ENCODE data around the gene TTC38. TPM values are rescaled to one million over a fixed set of nuclear protein-coding genes. Genes with fewer than 3 reads are reported as not detected.
"Not testable (repeated sequence)": the region's sequence is repeated elsewhere in the genome, so short reads cannot be mapped to it uniquely, and the experiment has no call there.

The TTC38 gene
- polyA plus RNA-seq, 2 donors, result 6.7 to 9.5 TPM

- WGBS, 2 donors, result 94 to 95% methylated on average over 13 of the region's 13 CpGs
- no peak overlapping the region for H3K4me3 ChIP-seq (ENCODE audit: low read depth in 1 of 2, low read length in 2 of 2)
- H3K36me3 ChIP-seq (ENCODE audit: control insufficient read depth in 2 of 2, insufficient read depth in 2 of 2, low read length in 1 of 2), result no peaks in the 10 kb centered on the region
- no peak overlapping the region for H3K27ac ChIP-seq (ENCODE audit: low read depth in 2 of 2, low read length in 1 of 2)
- H3K27me3 ChIP-seq (ENCODE audit: control insufficient read depth in 1 of 2, insufficient read depth in 2 of 2, low read length in 2 of 2), result no peaks in the 10 kb centered on the region
- H3K9me3 ChIP-seq (ENCODE audit: control insufficient read depth in 2 of 2, insufficient read depth in 1 of 2, low read depth in 1 of 2, low read length in 1 of 2), result no peaks in the 10 kb centered on the region
- H3K4me1 ChIP-seq (ENCODE audit: control insufficient read depth in 2 of 2, insufficient read depth in 2 of 2, low read length in 1 of 2), result peaks cover 3 to 7% of the 10 kb centered on the region in 2 donors
These were observed 31.3 kb downstream of the TTC38 start for GRCh38 chr22:46299101-46299500.

- no peaks in the 10 kb centered on the region for H3K36me3 ChIP-seq (ENCODE audit: control insufficient read depth in 2 of 2, insufficient read depth in 2 of 2, low read length in 1 of 2)
- peaks cover 3 to 7% of the 10 kb centered on the region in 2 donors for H3K4me1 ChIP-seq (ENCODE audit: control insufficient read depth in 2 of 2, insufficient read depth in 2 of 2, low read length in 1 of 2)
- H3K9me3 ChIP-seq (ENCODE audit: control insufficient read depth in 2 of 2, insufficient read depth in 1 of 2, low read depth in 1 of 2, low read length in 1 of 2), result no peaks in the 10 kb centered on the region
- no peak overlapping the region for H3K27ac ChIP-seq (ENCODE audit: low read depth in 2 of 2, low read length in 1 of 2)
- WGBS, 2 donors, result 95 to 97% methylated on average over 7 of the region's 7 CpGs
- H3K4me3 ChIP-seq (ENCODE audit: low read depth in 1 of 2, low read length in 2 of 2), result no peak overlapping the region
- no peaks in the 10 kb centered on the region for H3K27me3 ChIP-seq (ENCODE audit: control insufficient read depth in 1 of 2, insufficient read depth in 2 of 2, low read length in 2 of 2)
These were observed 32.7 kb downstream of the TTC38 start for GRCh38 chr22:46300491-46300890.

GRCh38 chr22:46303347-46303965 lies 35.6 kb downstream of the TTC38 start:
- no peak overlapping the region for H3K4me3 ChIP-seq (ENCODE audit: low read depth in 1 of 2, low read length in 2 of 2)
- H3K27ac ChIP-seq (ENCODE audit: low read depth in 2 of 2, low read length in 1 of 2), result no peak overlapping the region
- no peaks in the 10 kb centered on the region for H3K9me3 ChIP-seq (ENCODE audit: control insufficient read depth in 2 of 2, insufficient read depth in 1 of 2, low read depth in 1 of 2, low read length in 1 of 2)
- no peaks in the 10 kb centered on the region for H3K4me1 ChIP-seq (ENCODE audit: control insufficient read depth in 2 of 2, insufficient read depth in 2 of 2, low read length in 1 of 2)
- no peaks in the 10 kb centered on the region for H3K36me3 ChIP-seq (ENCODE audit: control insufficient read depth in 2 of 2, insufficient read depth in 2 of 2, low read length in 1 of 2)
- no peaks in the 10 kb centered on the region for H3K27me3 ChIP-seq (ENCODE audit: control insufficient read depth in 1 of 2, insufficient read depth in 2 of 2, low read length in 2 of 2)
- WGBS, 2 donors, result 80 to 86% methylated on average over 7 of the region's 7 CpGs

- no peak overlapping the region for H3K4me3 ChIP-seq (ENCODE audit: low read depth in 1 of 2, low read length in 2 of 2)
- H3K4me1 ChIP-seq (ENCODE audit: control insufficient read depth in 2 of 2, insufficient read depth in 2 of 2, low read length in 1 of 2), result no peaks in the 10 kb centered on the region
- no peaks in the 10 kb centered on the region for H3K9me3 ChIP-seq (ENCODE audit: control insufficient read depth in 2 of 2, insufficient read depth in 1 of 2, low read depth in 1 of 2, low read length in 1 of 2)
- no peaks in the 10 kb centered on the region for H3K27me3 ChIP-seq (ENCODE audit: control insufficient read depth in 1 of 2, insufficient read depth in 2 of 2, low read length in 2 of 2)
- WGBS, 2 donors, result 62 to 67% methylated on average over 23 of the region's 23 CpGs
- no peak overlapping the region for H3K27ac ChIP-seq (ENCODE audit: low read depth in 2 of 2, low read length in 1 of 2)
- H3K36me3 ChIP-seq (ENCODE audit: control insufficient read depth in 2 of 2, insufficient read depth in 2 of 2, low read length in 1 of 2), result no peaks in the 10 kb centered on the region
These were observed 40.6 kb downstream of the TTC38 start for GRCh38 chr22:46308283-46308988.

GRCh38 chr22:46309526-46310085 lies 41.8 kb downstream of the TTC38 start:
- Histone ChIP-seq H3K9me3 (ENCODE audit: control insufficient read depth in 2 of 2, insufficient read depth in 1 of 2, low read depth in 1 of 2, low read length in 1 of 2) (no peaks in the 10 kb centered on the region), H3K27me3 (ENCODE audit: control insufficient read depth in 1 of 2, insufficient read depth in 2 of 2, low read length in 2 of 2) (no peaks in the 10 kb centered on the region), H3K4me3 (ENCODE audit: low read depth in 1 of 2, low read length in 2 of 2) (no peak overlapping the region), H3K27ac (ENCODE audit: low read depth in 2 of 2, low read length in 1 of 2) (no peak overlapping the region), H3K36me3 (ENCODE audit: control insufficient read depth in 2 of 2, insufficient read depth in 2 of 2, low read length in 1 of 2) (no peaks in the 10 kb centered on the region), H3K4me1 (ENCODE audit: control insufficient read depth in 2 of 2, insufficient read depth in 2 of 2, low read length in 1 of 2) (no peaks in the 10 kb centered on the region)
- 94% methylated on average over 15 of the region's 15 CpGs for WGBS, 2 donors

DNA sequence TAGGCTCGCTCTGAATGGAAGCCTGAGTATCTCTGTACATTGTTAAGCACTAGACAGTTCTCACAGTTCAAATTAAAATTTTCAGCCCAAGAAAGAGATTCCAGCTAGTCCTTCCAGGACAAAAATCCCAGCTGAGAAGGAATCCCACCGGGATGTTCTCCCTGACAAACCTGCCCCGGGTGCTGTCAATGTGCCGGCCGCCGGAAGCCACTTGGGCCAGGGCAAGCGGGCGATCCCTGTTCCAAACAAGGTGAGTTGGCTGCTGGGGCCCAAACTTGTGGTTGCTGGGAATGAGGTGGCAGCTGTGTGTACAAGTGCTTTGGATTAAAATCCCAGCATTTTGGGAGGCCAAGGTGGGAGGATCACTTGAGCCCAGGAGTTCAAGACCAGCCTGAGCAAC lies 44.2 kb downstream of the TTC38 start:
- no peaks in the 10 kb centered on the region for H3K4me1 ChIP-seq (ENCODE audit: control insufficient read depth in 2 of 2, insufficient read depth in 2 of 2, low read length in 1 of 2)
- H3K4me3 ChIP-seq (ENCODE audit: low read depth in 1 of 2, low read length in 2 of 2), result no peak overlapping the region
- H3K27me3 ChIP-seq (ENCODE audit: control insufficient read depth in 1 of 2, insufficient read depth in 2 of 2, low read length in 2 of 2), result no peaks in the 10 kb centered on the region
- 97% methylated on average over 8 of the region's 8 CpGs for WGBS, 2 donors
- H3K9me3 ChIP-seq (ENCODE audit: control insufficient read depth in 2 of 2, insufficient read depth in 1 of 2, low read depth in 1 of 2, low read length in 1 of 2), result no peaks in the 10 kb centered on the region
- no peaks in the 10 kb centered on the region for H3K36me3 ChIP-seq (ENCODE audit: control insufficient read depth in 2 of 2, insufficient read depth in 2 of 2, low read length in 1 of 2)
- H3K27ac ChIP-seq (ENCODE audit: low read depth in 2 of 2, low read length in 1 of 2), result no peak overlapping the region

GRCh38 chr22:46312848-46313247 lies 45.0 kb downstream of the TTC38 start:
- 96 to 98% methylated on average over 2 of the region's 2 CpGs for WGBS, 2 donors
- not testable (repeated sequence) for H3K27ac ChIP-seq (ENCODE audit: low read depth in 2 of 2, low read length in 1 of 2); H3K4me3 ChIP-seq (ENCODE audit: low read depth in 1 of 2, low read length in 2 of 2); H3K4me1 ChIP-seq (ENCODE audit: control insufficient read depth in 2 of 2, insufficient read depth in 2 of 2, low read length in 1 of 2); H3K27me3 ChIP-seq (ENCODE audit: control insufficient read depth in 1 of 2, insufficient read depth in 2 of 2, low read length in 2 of 2); H3K9me3 ChIP-seq (ENCODE audit: control insufficient read depth in 2 of 2, insufficient read depth in 1 of 2, low read depth in 1 of 2, low read length in 1 of 2); H3K36me3 ChIP-seq (ENCODE audit: control insufficient read depth in 2 of 2, insufficient read depth in 2 of 2, low read length in 1 of 2)

DNA sequence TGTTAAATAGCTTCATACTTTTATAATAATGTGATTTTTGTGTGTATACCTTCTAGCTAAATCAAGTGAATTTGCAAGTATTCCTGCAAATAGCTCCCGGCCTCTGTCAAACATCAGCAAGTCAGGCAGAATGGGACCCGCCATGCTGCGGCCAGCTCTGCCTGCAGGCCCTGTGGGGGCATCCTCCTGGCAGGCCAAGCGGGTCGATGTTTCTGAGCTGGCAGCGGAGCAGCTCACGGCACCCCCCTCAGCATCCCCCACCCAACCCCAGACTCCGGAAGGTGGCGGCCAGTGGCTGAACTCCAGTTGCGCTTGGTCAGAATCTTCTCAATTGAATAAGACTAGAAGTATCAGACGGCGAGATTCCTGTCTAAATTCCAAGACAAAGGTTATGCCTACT lies 48.2 kb downstream of the TTC38 start:
- WGBS, 2 donors, result 90 to 96% methylated on average over 12 of the region's 12 CpGs
- Histone ChIP-seq H3K4me1 (ENCODE audit: control insufficient read depth in 2 of 2, insufficient read depth in 2 of 2, low read length in 1 of 2) (no peaks in the 10 kb centered on the region), H3K27ac (ENCODE audit: low read depth in 2 of 2, low read length in 1 of 2) (no peak overlapping the region), H3K36me3 (ENCODE audit: control insufficient read depth in 2 of 2, insufficient read depth in 2 of 2, low read length in 1 of 2) (peaks cover 0 to 4% of the 10 kb centered on the region in 2 donors), H3K27me3 (ENCODE audit: control insufficient read depth in 1 of 2, insufficient read depth in 2 of 2, low read length in 2 of 2) (no peaks in the 10 kb centered on the region), H3K9me3 (ENCODE audit: control insufficient read depth in 2 of 2, insufficient read depth in 1 of 2, low read depth in 1 of 2, low read length in 1 of 2) (no peaks in the 10 kb centered on the region), H3K4me3 (ENCODE audit: low read depth in 1 of 2, low read length in 2 of 2) (no peak overlapping the region)

DNA sequence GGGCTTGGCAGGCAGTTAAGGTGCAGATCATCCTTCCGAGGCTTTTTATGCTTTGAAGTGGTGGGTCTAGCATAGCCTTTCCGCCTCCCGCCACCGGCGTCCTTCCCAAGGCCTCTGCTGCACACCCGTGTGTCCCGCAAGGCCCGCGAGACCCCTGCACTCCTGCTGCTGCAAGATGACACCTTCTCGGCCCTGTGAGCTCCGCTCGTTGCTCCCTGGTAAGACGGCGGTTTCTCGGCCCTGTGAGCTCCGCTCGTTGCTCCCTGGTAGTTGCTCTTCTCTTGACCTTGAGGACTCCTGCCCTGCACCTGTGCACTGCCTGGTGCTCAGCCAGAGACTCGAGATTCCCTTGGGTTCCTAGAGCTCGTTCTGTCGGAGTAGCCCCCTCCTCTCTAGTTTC lies 49.8 kb downstream of the TTC38 start:
- H3K27ac ChIP-seq (ENCODE audit: low read depth in 2 of 2, low read length in 1 of 2), result no peak overlapping the region
- H3K27me3 ChIP-seq (ENCODE audit: control insufficient read depth in 1 of 2, insufficient read depth in 2 of 2, low read length in 2 of 2), result no peaks in the 10 kb centered on the region
- 91 to 92% methylated on average over 20 of the region's 20 CpGs for WGBS, 2 donors
- peaks cover 0 to 4% of the 10 kb centered on the region in 2 donors for H3K36me3 ChIP-seq (ENCODE audit: control insufficient read depth in 2 of 2, insufficient read depth in 2 of 2, low read length in 1 of 2)
- no peaks in the 10 kb centered on the region for H3K9me3 ChIP-seq (ENCODE audit: control insufficient read depth in 2 of 2, insufficient read depth in 1 of 2, low read depth in 1 of 2, low read length in 1 of 2)
- no peak overlapping the region for H3K4me3 ChIP-seq (ENCODE audit: low read depth in 1 of 2, low read length in 2 of 2)
- H3K4me1 ChIP-seq (ENCODE audit: control insufficient read depth in 2 of 2, insufficient read depth in 2 of 2, low read length in 1 of 2), result no peaks in the 10 kb centered on the region

DNA sequence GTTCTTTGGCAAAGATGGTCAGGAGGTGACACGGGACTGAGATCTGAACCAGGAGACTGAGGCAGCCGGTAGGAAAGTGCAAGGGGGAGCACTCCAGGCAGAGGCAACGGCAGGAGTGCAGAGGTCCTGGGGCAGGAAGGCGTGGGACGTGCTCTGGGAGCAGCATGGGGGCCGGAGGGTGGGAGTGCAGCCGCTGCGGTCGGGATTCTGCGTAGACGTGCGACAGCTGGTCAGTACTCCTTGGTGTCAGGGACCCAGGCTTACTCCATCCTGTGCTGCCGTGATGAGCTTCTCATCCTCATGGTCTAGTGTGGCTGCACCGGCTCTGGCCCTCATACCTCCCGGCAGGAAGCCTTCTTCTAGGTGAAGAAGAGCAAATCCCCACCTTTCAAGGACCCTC lies 50.8 kb downstream of the TTC38 start:
- Histone ChIP-seq H3K9me3 (ENCODE audit: control insufficient read depth in 2 of 2, insufficient read depth in 1 of 2, low read depth in 1 of 2, low read length in 1 of 2) (no peaks in the 10 kb centered on the region), H3K4me1 (ENCODE audit: control insufficient read depth in 2 of 2, insufficient read depth in 2 of 2, low read length in 1 of 2) (no peaks in the 10 kb centered on the region), H3K27ac (ENCODE audit: low read depth in 2 of 2, low read length in 1 of 2) (no peak overlapping the region), H3K4me3 (ENCODE audit: low read depth in 1 of 2, low read length in 2 of 2) (no peak overlapping the region), H3K27me3 (ENCODE audit: control insufficient read depth in 1 of 2, insufficient read depth in 2 of 2, low read length in 2 of 2) (no peaks in the 10 kb centered on the region), H3K36me3 (ENCODE audit: control insufficient read depth in 2 of 2, insufficient read depth in 2 of 2, low read length in 1 of 2) (peaks cover 0 to 4% of the 10 kb centered on the region in 2 donors)
- WGBS, 2 donors, result 93 to 94% methylated on average over 15 of the region's 15 CpGs

Data from esophagus (tissue), 2 donors.